T-helper 17 cell (primary cell): ENCODE data around the gene RHOD. TPM values are rescaled to one million over a fixed set of nuclear protein-coding genes. Genes with fewer than 3 reads are reported as not detected.
A peak's percentile ranks its signal among the peaks of the same experiment; 100 is the strongest.

ENCODE experiments used
- ATAC-seq: fragments of 150-1000 bp; cut with Tn5 transposase; 2 replicates; pipeline ENCODE4 v1.10.0; 2021; ENCODE audit warnings: mild to moderate bottlenecking, moderate library complexity
- DNase-seq, 3 donors: peaks; one replicate each; pipeline versions ENCODE4 v3.0.0 to v3.0.0-alpha.2; 2020 to 2021
- H3K9me3 ChIP-seq: one replicate; pipeline ENCODE4 v1.7.0; 2013; ENCODE audit warnings: low read length, mild to moderate bottlenecking; ENCODE audit not compliant: control insufficient read depth, poor library complexity, severe bottlenecking
- H3K27ac Mint-ChIP-seq: one replicate; pipeline ENCODE4 v1.8.0; 2022; ENCODE audit warnings: mild to moderate bottlenecking, moderate library complexity, mixed read lengths
- H3K27me3 Mint-ChIP-seq: one replicate; pipeline ENCODE4 v1.8.0; 2022; ENCODE audit warnings: mixed read lengths
- H3K36me3 Mint-ChIP-seq: one replicate; pipeline ENCODE4 v1.8.0; 2022; ENCODE audit warnings: low read depth, mixed read lengths
- H3K4me1 Mint-ChIP-seq: one replicate; pipeline ENCODE4 v1.8.0; 2022; ENCODE audit warnings: mild to moderate bottlenecking, mixed read lengths
- H3K4me3 Mint-ChIP-seq: one replicate; pipeline ENCODE4 v1.8.0; 2022; ENCODE audit warnings: mild to moderate bottlenecking, moderate library complexity, mixed read lengths
- total RNA-seq, 4 donors: library from RNA in 2 of 4; stranded (reverse) in 2 of 4; gene quantifications; one replicate each; pipeline ENCODE4 v1.2.3 and lab custom pipeline; 2022 to 2026

The RHOD gene
- total RNA-seq, 2 donors from 2014 or later, result not detected

DNA sequence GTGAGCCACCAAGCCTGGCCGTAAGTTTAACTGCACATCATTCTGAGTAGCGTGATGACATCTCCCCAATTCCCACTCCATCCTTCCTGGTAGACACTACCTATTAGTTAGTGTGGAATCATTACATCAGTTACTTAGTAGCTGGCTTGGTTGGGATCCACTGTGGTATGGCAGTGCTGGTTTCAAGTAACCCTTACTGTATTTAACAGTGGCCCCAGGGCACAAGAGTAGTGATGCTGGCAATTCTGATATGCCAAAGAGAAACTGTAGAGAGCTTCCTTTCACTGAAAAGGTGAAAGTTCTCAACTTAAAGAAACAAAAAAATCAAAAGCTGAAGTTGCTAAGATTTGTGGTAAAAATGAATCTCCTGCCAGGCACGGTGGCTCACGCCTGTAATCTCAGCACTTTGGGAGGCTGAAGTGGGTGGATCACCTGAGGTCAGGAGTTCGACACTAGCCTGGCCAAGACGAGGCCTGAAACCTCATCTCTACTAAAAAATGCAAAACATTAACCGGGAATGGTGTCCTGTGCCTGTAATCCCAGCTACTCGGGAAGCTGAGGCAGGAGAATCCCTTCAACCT is 27.2 kb downstream of the RHOD start:
- ATAC-seq (no peak), DNase-seq (no peak)
- Mint-ChIP-seq H3K27me3 (peaks cover 5% of the 10 kb centered on the region), H3K4me3 (no peak overlapping the region), H3K4me1 (peaks cover 6% of the 10 kb centered on the region), H3K36me3 (no peaks in the 10 kb centered on the region), H3K27ac (no peak overlapping the region)
- H3K9me3 ChIP-seq, result no peaks in the 10 kb centered on the region

DNA sequence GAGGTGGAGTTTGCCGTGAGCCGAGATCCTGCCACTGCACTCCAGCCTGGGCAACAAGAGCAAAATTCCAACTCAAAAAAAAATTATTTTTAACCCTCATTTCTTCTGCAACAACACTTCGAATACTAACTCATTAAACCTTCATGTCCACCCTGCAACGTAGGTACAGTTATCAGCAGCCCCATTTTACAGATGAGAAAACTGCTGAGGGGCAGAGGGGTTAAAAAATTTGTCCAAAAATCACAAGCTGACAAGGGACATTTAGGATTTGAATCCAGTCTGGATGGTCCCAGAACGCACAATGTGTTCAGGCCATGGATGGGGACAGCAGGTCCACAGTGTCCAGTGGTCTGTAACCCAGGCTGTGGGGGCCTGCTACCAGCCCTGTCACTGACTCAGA is 29.0 kb downstream of the RHOD start:
- DNase-seq, result no peak
- Mint-ChIP-seq H3K27me3 (peaks cover 5% of the 10 kb centered on the region), H3K4me1 (peaks cover 6% of the 10 kb centered on the region), H3K36me3 (no peaks in the 10 kb centered on the region), H3K27ac (no peak overlapping the region), H3K4me3 (no peak overlapping the region)
- ATAC-seq, result no peak
- no peaks in the 10 kb centered on the region for H3K9me3 ChIP-seq

DNA sequence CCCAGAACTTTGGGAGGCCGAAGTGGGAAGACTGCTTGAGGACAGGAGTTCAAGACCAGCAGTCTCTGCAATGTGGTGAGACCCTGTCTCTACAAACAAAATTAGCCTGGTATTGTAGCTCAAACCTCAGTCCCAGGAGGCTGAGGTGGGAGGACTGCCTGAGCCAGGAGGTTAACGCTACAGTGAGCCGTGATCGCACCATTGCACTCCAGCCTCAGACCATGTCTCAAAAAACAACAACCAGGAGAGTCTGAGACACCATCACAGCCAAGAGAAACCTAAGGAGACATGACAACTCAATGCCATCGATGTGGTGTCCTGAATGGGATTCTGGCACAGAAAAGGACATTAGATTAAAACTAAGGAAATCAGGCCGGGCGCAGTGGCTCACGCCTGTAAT is 34.1 kb downstream of the RHOD start:
- H3K9me3 ChIP-seq, result no peaks in the 10 kb centered on the region
- Mint-ChIP-seq H3K4me3 (no peak overlapping the region), H3K36me3 (no peaks in the 10 kb centered on the region), H3K27me3 (no peaks in the 10 kb centered on the region), H3K4me1 (no peaks in the 10 kb centered on the region), H3K27ac (no peak overlapping the region)
- ATAC-seq (no peak), DNase-seq (no peak)

DNA sequence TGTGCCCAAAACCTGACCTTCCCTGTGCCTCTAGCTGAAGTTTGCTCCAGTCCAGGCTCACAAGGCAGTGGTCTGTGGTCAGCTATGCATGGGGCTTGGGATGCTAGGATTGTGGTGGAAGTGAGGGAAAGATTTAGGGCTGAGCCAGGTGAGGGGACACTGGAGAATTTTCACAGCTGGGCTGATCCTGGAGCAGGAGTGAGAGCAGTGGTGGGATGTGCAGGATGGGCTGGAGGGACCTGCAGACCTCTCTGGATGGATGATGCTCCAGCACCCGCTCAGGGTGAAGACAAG is 38.5 kb downstream of the RHOD start:
- H3K4me1 Mint-ChIP-seq, result peaks cover 8% of the 10 kb centered on the region
- no peaks in the 10 kb centered on the region for H3K9me3 ChIP-seq
- no peak overlapping the region for H3K4me3 Mint-ChIP-seq
- H3K27me3 Mint-ChIP-seq, result no peaks in the 10 kb centered on the region
- H3K27ac Mint-ChIP-seq, result no peak overlapping the region
- DNase-seq, result no peak
- no peak for ATAC-seq
- H3K36me3 Mint-ChIP-seq, result peaks cover 2% of the 10 kb centered on the region

DNA sequence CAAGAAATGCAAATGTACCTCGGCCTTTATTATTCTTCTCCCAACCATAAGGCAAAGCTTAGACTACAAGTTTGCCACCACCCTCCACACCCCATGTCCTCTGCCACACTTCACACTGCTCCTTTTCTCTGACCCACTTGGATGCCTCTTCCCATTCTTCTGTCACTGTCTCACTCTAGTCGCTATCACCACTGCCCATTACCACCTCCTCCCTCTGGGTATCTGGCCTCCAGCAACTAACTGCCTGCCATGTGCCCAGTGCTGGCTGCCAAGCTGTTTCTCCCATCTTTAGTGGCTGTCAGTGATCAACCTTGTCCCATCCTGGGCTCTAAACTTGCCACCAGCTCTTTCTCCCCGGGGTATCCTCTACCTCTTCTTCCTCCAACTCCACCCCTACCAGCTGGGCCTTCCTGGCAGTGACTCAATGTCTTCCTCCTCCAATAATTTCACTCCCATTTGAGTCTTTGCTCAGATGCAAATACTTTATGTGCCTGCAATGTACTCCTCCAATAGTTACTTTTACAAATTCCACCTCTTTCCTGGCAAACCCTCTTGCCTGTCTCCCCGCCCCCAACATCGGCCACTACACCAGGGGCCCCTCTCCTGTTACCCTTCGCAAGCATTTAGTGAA is 42.3 kb downstream of the RHOD start:
- H3K27me3 Mint-ChIP-seq, result no peaks in the 10 kb centered on the region

DNA sequence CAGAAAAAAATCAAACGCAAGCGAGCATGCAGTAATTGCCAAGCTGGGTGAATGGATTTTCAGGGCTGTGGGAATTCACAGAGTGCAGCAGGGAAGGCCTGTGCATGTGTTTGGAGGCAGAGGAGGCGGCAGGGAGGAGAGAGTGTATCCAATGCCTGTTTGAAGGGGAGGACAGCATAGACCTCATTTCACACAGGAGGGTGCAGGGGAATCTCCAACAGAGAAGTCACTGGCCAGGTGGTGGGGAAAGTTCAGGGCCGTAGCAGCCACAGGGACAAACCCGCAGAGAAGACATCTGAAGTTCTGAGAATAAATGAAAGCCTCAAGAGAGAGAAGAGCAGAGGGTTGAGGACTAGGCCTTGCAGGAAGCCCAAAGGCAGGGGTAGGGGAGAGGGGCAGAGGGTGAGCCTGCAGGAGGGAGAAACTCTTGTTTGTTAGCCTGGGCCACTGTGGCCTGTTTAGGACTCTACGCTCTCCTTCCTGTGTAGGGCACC is 43.2 kb downstream of the RHOD start:
- H3K9me3 ChIP-seq, result no peaks in the 10 kb centered on the region
- H3K36me3 Mint-ChIP-seq, result peaks cover 2% of the 10 kb centered on the region
- no peak for ATAC-seq
- no peak overlapping the region for H3K4me3 Mint-ChIP-seq
- H3K4me1 Mint-ChIP-seq, result peaks cover 18% of the 10 kb centered on the region
- peak overlapping the region; percentile 14 for H3K27ac Mint-ChIP-seq
- DNase-seq, result no peak
- no peaks in the 10 kb centered on the region for H3K27me3 Mint-ChIP-seq

More for the DNA sequence above, 42.3 kb downstream of the RHOD start:
- DNase-seq (no peak), ATAC-seq (no peak)
- H3K36me3 Mint-ChIP-seq, result peaks cover 2% of the 10 kb centered on the region
- H3K4me1 Mint-ChIP-seq, result peaks cover 14% of the 10 kb centered on the region
- H3K4me3 Mint-ChIP-seq, result no peak overlapping the region
- H3K27ac Mint-ChIP-seq, result peak overlapping the region; percentile 56
- H3K9me3 ChIP-seq, result no peaks in the 10 kb centered on the region

DNA sequence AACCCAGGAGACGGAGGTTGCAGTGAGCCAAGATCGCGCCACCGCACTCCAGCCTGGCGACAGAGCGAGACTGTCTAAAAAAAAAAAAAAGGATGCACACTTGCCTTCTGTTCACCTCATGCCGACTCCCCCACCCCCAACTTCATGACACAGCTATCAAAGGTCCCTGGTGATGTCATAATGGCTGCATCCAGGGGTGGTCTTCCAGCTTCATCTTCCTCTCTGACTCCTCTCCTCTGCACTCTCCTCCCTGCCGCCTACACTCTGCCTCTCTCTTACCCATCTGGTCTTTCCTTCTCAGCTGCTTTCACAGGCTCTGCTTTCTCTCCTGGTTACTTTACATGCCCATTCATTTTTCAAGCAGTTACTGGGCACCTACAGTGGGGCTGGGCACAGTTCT is 46.0 kb downstream of the RHOD start:
- ATAC-seq, result no peak
- DNase-seq, result no peak
- Mint-ChIP-seq H3K27me3 (no peaks in the 10 kb centered on the region), H3K4me3 (no peak overlapping the region), H3K36me3 (peaks cover 2% of the 10 kb centered on the region), H3K4me1 (peaks cover 18% of the 10 kb centered on the region), H3K27ac (no peak overlapping the region)
- H3K9me3 ChIP-seq, result no peaks in the 10 kb centered on the region

DNA sequence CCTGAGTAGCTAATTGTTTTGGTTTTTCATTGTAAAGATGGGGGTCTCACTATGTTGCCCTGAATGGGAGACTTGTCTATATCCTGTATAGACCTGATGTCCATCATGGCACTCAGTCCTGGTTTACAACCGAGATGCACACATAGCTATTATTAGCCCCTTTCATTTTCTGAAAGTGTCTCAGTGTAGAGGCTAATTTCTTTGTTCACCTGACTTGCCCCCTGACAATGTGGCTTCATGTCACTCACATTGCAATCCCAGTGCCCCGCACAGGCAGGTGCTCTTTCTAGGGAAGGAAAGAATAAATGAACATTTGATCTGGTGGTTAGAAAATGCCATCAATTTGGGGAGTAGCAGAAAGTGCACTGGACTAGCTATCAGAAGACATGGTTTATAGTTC is 49.3 kb downstream of the RHOD start:
- Mint-ChIP-seq H3K4me3 (no peak overlapping the region), H3K36me3 (no peaks in the 10 kb centered on the region), H3K27me3 (no peaks in the 10 kb centered on the region), H3K27ac (no peak overlapping the region), H3K4me1 (peaks cover 8% of the 10 kb centered on the region)
- ATAC-seq, result no peak
- H3K9me3 ChIP-seq, result no peaks in the 10 kb centered on the region
- no peak for DNase-seq

DNA sequence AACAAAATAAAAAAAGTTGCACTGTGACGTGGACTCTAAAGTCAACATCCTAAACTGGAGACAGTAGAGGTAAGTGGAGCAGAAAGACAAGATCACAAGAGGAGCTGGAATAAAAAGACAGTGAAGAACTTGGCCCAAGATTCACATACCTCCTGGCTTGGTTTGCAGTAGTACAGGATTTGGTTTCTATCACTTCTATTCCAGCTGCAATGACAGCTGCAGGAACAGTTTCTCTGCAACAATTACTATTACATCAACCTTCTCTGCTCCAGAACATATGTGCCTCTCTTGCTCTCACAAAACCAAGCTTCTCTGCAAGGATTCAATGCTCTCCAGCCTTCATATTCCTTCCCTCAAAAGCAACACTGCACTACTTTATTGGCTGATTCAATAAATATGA is 54.6 kb downstream of the RHOD start:
- Mint-ChIP-seq H3K4me3 (no peak overlapping the region), H3K4me1 (no peaks in the 10 kb centered on the region), H3K36me3 (no peaks in the 10 kb centered on the region), H3K27ac (no peak overlapping the region), H3K27me3 (no peaks in the 10 kb centered on the region)
- ATAC-seq (no peak), DNase-seq (no peak)
- no peaks in the 10 kb centered on the region for H3K9me3 ChIP-seq

DNA sequence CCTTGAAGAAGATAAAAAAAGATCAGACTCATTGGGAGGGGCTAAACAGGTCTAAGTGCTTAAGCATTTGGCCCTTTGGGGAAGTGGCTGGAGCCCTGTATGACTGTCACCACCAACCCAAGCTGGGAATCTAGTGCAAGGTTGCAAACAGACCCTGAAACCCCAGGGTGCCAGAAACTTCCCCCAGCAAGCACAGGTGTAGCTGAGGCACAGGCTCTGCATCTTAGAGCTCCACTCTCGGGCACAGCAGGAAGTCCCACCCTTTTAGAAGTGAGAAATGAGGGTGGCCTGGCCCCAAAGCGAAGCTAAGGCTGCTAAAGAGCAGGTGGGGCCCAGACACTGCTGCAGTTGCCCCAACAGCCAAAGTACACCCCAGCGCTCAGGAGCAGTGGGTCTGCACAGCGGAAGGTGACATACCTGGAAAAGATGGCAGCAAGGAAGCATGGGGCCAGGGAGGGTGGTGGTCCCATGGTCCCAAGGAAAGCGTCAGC is 56.6 kb downstream of the RHOD start:
- no peaks in the 10 kb centered on the region for H3K36me3 Mint-ChIP-seq
- ATAC-seq (no peak), DNase-seq (no peak)
- no peak overlapping the region for H3K4me3 Mint-ChIP-seq
- no peaks in the 10 kb centered on the region for H3K9me3 ChIP-seq
- no peaks in the 10 kb centered on the region for H3K27me3 Mint-ChIP-seq
- H3K27ac Mint-ChIP-seq, result no peak overlapping the region
- no peaks in the 10 kb centered on the region for H3K4me1 Mint-ChIP-seq

DNA sequence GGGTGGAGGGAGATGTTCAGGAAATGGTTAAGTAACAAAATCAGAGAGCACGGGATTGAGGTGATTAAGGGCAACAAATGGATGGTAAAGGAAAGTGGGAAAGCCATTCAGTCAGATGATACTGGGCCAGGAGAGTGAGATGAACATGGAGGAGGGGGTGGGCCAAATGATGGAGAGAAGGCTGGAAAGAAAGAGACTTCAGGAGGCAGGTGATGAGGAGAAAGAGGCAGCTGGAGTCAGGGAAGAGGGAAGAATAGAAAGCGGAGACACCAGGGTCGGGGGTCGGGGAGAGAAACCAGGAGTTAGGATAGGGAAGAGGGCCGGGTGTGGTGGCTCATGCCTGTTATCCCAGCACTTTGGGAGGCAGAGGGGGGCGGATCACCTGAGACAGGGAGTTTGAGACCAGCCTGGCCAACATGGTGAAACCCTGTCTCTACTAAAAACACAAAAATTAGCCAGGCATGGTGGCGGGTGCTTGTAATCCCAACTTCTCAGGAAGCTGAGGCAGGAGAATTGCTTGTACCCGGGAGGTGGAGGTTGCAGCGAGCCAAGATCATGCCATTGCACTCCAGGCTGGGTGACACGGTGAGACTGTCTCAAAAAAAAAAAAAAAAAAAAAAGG is 57.7 kb downstream of the RHOD start:
- no peak overlapping the region for H3K4me3 Mint-ChIP-seq
- ATAC-seq (no peak), DNase-seq (no peak)
- no peak overlapping the region for H3K27ac Mint-ChIP-seq
- H3K4me1 Mint-ChIP-seq, result no peaks in the 10 kb centered on the region
- H3K9me3 ChIP-seq, result no peaks in the 10 kb centered on the region
- no peaks in the 10 kb centered on the region for H3K36me3 Mint-ChIP-seq
- no peaks in the 10 kb centered on the region for H3K27me3 Mint-ChIP-seq

DNA sequence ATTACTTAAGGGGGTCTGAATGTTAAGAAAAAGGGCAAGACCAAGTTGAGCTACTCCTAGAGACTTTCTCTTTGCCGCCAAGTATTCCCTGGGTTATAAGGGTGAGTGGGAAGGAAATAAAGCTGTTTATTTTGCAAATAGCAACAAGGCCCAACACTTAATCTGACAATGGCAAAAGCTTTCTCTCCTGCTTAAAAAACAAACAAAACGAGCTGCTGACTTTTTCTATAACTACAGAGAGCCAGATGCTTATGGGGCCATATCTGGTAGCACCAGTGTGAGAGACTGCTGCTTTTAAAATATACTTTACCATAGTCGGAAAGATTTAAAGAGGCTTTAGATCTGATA is 60.1 kb downstream of the RHOD start:
- no peaks in the 10 kb centered on the region for H3K9me3 ChIP-seq
- Mint-ChIP-seq H3K27ac (no peak overlapping the region), H3K4me3 (peak overlapping the region; percentile 39), H3K36me3 (no peaks in the 10 kb centered on the region), H3K27me3 (no peaks in the 10 kb centered on the region), H3K4me1 (peaks cover 15% of the 10 kb centered on the region)
- DNase-seq (no peak), ATAC-seq (no peak)

DNA sequence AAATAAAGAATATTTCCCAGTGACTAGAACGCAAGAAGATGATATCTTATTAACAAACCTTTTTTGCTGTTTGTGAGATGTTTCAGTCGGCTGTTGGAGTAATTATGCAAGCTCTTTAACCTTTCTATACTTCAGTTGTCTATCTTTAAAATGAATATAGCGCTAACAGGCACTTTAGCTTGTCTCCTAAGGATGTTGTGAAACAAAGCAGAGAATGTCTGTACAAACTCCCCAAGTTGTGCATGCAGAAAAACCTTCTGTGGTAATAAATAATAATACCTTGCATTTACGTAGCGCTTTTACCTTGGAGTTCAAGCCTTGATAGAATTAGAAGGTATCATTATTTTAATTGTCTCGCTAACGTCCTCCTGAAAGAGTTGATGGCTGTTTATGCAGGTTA is 60.5 kb downstream of the RHOD start:
- H3K4me1 Mint-ChIP-seq, result peaks cover 16% of the 10 kb centered on the region
- H3K4me3 Mint-ChIP-seq, result peak overlapping the region; percentile 83
- ATAC-seq (no peak), DNase-seq (no peak)
- H3K9me3 ChIP-seq, result no peaks in the 10 kb centered on the region
- no peaks in the 10 kb centered on the region for H3K36me3 Mint-ChIP-seq
- H3K27me3 Mint-ChIP-seq, result no peaks in the 10 kb centered on the region
- no peak overlapping the region for H3K27ac Mint-ChIP-seq

DNA sequence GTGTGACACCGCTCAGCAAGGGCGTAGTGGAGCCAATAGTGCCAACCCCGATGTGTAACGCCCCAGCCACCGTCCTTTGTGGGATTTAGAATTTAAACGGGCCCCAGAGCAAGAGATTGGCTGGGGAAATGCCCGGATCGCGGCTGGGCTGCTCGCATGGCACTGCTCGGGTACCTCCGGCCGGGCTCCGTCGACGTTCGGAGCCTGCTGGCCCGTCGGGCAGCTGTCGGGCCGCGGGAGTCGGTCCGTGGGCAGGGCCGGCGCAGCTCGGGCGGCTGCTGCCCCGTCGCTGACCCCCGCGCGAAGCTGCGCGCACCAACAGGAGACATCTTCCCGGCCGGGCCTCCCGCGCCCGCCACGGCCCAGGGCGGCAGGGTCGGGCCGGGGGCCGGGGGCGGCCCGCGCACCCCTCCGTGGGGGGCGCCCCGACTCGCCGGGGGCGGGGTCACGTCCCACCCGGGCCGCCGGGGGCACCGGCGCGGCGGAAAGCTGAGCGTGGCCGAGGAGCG is 61.1 kb downstream of the RHOD start:
- no peak for ATAC-seq
- Mint-ChIP-seq H3K27ac (no peak overlapping the region), H3K27me3 (no peaks in the 10 kb centered on the region), H3K4me3 (peak overlapping the region; percentile 83), H3K36me3 (no peaks in the 10 kb centered on the region), H3K4me1 (peaks cover 16% of the 10 kb centered on the region)
- H3K9me3 ChIP-seq, result no peaks in the 10 kb centered on the region
- DNase-seq, result peak; percentile 22 to 30 (median 27)
